PFSK-1 (cell line): ENCODE measurements around the gene MTA2.
A peak's percentile ranks its signal among the peaks of the same experiment; 100 is the strongest.

ENCODE experiments used
- FOXP2 ChIP-seq: optimal IDR thresholded peaks from 2 replicates; pipeline ENCODE3; 2011; ENCODE audit warnings: borderline replicate concordance, control low read depth, inconsistent platforms; ENCODE audit not compliant: insufficient read depth; ENCODE audit errors: extremely low read length, extremely low read depth
- POLR2AphosphoS5 ChIP-seq: IDR thresholded peaks from 2 replicates; pipeline ENCODE4 v1.6.1; 2012; ENCODE audit warnings: low read depth, mild to moderate bottlenecking, control low read depth, low read length, moderate library complexity
- REST ChIP-seq, 2 experiments: IDR thresholded peaks; 2 replicates each; pipeline versions ENCODE4 v1.6.1 to v1.8.0; 2011 to 2012; ENCODE audit warnings: low read depth in 2 of 2, low read length in 2 of 2, control low read depth in 1 of 2, inconsistent platforms in 1 of 2, mild to moderate bottlenecking in 1 of 2, moderate library complexity in 1 of 2; ENCODE audit not compliant: insufficient read depth in 1 of 2
- SIN3A ChIP-seq: IDR thresholded peaks from 2 replicates; pipeline ENCODE4 v1.6.1; 2012; ENCODE audit warnings: mild to moderate bottlenecking, low read length, moderate library complexity, borderline replicate concordance; ENCODE audit not compliant: insufficient read depth
- TAF1 ChIP-seq: IDR thresholded peaks from 2 replicates; pipeline ENCODE4 v1.6.1; 2012; ENCODE audit warnings: low read length, control low read depth, borderline replicate concordance; ENCODE audit not compliant: insufficient read depth

Gene MTA2

GRCh38 chr11:62602141-62603071, 741 bp upstream of the MTA2 start:
- TF ChIP-seq TAF1 (no peak), POLR2AphosphoS5 (no peak), SIN3A (no peak), FOXP2 (no peak), REST (IDR thresholded peaks at IDR 0.05; ENCODE audit: insufficient read depth in 1 of 2, low read depth in 2 of 2, low read length in 2 of 2) (no peak)

GRCh38 chr11:62601122-62601371, 618 bp downstream of the MTA2 start:
- TF ChIP-seq REST (IDR thresholded peaks at IDR 0.05; ENCODE audit: insufficient read depth in 1 of 2, low read depth in 2 of 2, low read length in 2 of 2): no peak
- no peak for TF ChIP-seq FOXP2
- TF ChIP-seq TAF1: 0 out of 2 replicates have a peak, but pooled peaks have one; percentile 1
- TF ChIP-seq SIN3A: no peak

GRCh38 chr11:62600367-62601121, 1.1 kb downstream of the MTA2 start:
- TF ChIP-seq FOXP2: no peak
- TF ChIP-seq POLR2AphosphoS5: no peak
- no peak for TF ChIP-seq SIN3A
- no peak for TF ChIP-seq TAF1
- no peak for TF ChIP-seq REST (IDR thresholded peaks at IDR 0.05; ENCODE audit: insufficient read depth in 1 of 2, low read depth in 2 of 2, low read length in 2 of 2)

- TF ChIP-seq SIN3A: no peak
- 0 out of 2 replicates have a peak, but pooled peaks have one; percentile 0 for TF ChIP-seq TAF1
Measured at GRCh38 chr11:62599901-62600300, 1.8 kb downstream of the MTA2 start.

GRCh38 chr11:62599069-62599696, 2.5 kb downstream of the MTA2 start:
- no peak for TF ChIP-seq SIN3A
- TF ChIP-seq FOXP2: peak; percentile 96
- no peak for TF ChIP-seq TAF1
- TF ChIP-seq POLR2AphosphoS5: no peak
- no peak for TF ChIP-seq REST (IDR thresholded peaks at IDR 0.05; ENCODE audit: insufficient read depth in 1 of 2, low read depth in 2 of 2, low read length in 2 of 2)
